COLO829 (cell line): ENCODE results near the gene HACD2.
"Not testable (repeated sequence)": the region's sequence is repeated elsewhere in the genome, so short reads cannot be mapped to it uniquely, and the experiment has no call there.

Experiments used
- DNase-seq: peaks from one replicate; pipeline ENCODE4 v3.0.0; 2012; ENCODE audit warnings: low spot score

The HACD2 gene

DNA sequence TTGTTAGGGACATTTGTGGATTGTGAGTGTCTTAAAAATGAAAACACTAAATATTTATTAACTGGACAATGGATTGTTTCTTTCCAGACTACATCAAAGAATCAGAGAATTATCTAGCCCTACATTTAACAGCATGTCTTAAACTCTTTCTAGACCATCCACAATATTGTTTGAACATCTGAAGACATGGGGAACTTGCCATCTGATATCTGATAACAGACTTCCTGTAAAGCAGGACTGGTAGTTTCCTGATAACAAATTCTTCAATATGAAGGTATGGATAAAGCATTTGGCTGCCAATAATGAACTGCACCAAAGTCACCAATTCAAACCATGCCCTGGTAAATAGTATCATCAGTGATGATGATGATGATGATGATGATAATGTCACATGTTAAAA is 26.2 kb upstream of the HACD2 start:
- DNase-seq, result no peak

DNA sequence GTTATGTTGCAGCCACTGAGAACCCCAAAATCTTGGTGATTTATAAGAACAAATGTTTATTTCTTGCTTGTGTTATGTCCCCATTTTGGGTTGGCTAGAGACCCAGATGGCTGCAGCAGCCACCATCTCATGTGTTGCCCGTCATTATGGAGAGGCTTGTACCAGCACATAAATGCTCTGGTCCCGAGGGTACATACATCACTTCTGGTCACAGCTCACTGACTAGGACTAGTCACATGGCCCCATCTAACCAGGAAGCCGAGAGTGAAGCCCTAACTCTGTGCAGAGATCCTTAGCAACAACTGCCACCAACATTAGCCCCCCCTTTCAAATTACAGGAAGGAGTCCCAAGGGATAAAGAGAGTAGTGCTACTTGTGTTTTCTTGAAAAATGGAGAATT is 25.5 kb upstream of the HACD2 start:
- DNase-seq, result no peak

DNA sequence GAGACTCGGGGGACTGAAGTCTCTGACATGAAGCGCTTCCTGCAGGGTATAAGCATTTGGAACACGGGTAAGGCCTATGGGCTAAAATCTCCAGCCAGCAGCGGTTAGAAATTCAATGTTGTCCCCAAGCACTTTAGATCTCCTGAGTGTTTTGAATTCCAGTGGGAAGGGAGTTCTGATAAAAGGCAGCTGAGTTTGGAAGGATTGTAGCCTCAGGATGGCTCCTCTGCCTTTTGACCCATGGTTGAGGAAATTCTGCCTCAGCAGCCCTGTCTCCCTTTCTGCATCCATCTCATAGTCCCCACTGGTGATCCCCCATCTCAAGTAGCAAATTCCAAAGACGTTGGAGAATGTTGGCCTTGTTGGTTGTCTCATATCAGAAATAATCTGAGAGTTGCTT is 24.2 kb upstream of the HACD2 start:
- no peak for DNase-seq

DNA sequence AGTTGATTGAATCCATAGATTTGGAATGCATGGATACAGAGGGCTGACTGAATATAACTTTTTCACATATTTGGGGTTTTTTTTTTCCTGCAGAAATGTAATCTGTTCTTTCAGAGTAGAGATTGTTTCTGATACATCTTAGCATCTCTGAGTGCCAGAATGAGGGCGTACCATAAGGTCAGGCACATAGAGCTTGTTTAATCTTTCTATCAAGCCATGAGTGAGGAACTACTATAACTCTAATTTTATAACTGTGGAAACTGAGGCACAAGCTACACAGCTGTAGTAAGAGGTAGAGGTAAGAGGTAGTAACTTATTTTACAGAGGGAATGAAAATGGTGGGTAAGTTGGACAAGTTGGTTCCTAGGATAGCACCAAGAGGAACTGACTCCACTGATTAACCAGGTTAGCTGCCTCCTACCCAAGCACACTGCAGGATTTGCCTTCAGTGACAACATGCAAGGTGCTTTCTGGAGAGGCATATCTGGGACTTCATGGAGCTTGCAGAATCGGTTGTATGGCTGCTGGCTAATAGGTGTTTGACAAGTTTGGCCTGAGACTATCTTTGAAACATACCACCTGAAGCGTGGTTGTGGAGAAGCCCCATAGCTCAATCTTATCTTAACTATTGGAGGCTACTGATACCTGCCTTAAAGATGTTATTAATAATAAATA is 23.5 kb upstream of the HACD2 start:
- DNase-seq, result no peak

DNA sequence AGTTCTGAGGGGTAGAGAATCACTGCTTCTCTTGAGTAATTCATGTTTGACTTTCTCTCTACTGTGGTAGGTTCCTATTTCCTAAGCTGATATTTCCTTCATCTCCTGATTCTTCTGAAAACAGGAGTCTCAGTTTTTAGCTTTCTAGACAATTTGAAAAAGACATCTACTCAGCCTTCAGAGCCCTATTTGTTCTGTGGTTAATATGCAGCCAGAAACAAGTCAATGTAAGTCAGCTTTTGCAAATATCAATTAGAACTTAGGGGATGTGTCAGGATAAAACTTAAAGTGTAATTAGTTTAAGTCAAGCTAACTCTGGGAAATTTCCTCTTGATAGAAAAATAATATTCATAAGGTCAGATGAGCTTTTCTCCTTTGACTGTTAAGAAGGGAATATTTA is 21.7 kb upstream of the HACD2 start:
- no peak for DNase-seq

DNA sequence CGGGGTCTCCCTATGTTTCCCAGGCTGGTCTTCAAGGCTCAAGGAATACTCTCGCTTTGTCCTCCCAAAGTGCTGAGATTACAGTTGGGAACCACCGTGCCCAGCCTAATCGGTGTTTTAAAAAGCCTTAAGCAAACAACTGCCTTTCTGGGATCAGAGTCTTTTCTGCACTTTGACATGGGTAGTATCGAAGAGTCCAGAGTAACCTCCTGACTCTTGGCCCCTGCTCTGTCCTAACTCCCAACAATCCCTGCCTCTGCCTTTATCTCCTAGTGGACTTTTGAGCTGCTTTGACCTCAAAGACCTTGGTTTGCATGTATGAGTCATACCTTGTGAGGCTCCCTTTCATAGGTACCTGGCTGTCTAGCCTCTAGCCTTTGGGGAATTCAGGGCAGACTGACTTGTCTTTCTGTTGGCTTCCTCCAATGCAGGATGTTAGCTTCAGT is 21.0 kb upstream of the HACD2 start:
- peak; percentile 62 for DNase-seq

DNA sequence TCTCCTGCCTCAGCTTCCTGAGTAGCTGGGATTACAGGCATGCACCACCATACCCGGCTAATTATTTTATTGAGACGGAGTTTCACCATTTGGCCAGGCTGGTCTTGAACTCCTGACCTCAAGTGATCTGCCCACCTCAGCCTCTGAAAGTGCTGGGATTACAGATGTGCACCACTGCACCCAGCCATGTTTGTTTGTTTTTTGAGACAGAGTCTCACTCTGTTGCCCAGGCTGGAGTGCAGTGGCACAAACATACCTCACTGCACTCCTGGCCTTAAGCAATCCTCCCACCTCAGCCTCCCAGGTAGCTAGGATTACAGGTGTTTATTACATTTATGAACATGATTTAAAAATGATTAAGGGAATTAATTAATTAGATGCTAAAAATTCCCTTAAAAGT is 18.3 kb upstream of the HACD2 start:
- DNase-seq, result not testable (repeated sequence)

DNA sequence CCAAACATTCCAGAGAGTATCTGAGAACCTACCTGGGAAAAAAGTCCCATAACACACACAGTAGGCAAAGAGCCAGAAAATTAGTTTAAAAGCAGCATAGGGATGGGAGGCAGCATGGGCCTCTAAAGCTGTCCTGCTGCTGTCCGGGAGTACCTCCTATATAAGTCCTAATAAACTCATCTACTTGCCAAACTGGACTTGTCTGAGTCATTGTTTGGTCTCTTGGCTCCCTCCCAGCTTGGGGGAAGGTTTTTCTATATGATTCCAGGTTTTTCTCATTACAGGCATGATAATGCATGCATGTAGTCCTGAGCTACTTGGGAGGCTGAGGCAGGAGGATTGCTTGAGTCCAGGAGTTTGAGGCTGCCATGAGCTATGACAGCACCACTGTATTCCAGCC is 17.5 kb upstream of the HACD2 start:
- no peak for DNase-seq

DNA sequence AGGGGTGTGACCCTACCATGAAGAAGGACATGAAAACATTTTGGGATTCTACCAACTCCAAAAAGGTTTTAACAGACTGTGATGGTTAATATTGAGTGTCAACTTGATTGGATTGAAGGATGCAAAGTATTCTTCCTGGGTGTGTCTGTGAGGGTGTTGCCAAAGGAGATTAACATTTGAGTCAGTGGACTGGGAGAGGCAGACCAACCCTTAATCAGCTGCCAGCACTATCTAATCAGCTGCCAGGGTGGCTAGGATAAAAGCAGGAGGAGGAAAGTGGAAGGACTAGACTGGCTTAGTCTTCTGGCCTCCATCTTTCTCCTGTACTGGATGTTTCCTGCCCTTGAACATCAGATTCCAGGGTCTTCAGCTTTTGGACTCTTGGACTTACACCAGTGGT is 16.0 kb upstream of the HACD2 start:
- not testable (repeated sequence) for DNase-seq

DNA sequence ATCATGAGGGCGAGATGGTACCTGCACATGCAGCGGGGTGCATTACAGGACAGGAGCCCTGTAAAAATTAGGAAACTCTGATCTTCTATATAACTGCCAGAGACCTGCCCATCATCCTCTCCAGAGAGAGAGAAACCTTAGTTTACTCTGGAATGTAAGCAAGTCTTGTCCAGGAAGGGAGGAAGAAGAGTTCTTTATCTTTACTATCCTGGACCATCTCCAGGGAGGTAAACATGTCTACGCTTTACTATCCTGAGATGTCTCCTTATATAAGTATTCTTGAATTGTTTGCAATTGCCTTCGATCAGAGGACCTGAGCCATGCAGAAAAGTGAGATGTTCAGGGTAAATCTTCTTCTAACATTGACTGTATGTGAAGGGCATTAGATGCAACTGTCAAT is 12.7 kb upstream of the HACD2 start:
- no peak for DNase-seq

DNA sequence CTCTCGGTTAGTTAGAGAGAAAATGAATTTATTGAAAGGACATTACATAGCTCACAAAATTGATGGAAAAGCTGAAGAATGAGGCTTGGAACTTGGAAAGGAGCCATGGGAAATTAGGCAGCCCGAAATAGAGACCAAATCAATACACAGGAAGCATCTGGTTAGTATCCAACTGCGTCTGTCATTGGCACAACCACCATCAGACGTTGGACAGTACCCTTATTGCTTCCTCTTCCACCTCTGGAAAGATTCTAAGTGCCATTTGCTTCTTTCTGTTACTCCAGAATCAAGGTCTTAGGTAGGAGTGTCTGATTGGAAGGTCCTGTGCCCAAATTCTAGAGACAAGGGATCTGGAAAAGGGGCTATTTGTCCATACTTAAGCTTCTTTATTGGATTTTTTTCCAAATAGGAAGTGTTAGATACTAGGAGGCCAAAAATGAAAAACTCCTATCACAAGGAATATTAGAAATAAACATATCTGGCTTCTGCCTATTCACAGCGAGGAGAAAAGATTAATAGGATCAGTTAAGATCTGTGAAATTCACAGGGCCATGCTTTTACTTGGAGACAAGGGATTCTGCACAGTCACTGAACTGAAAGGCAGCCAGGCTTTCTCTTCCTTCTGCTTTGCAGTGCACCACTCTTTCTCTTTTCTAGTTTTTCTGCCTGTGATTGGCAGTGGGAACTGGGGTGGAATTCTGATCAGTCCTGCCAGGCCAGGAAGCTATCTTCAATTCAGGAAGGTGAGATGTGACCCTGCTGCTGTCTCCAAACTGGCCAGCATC is 10.7 kb upstream of the HACD2 start:
- no peak for DNase-seq

DNA sequence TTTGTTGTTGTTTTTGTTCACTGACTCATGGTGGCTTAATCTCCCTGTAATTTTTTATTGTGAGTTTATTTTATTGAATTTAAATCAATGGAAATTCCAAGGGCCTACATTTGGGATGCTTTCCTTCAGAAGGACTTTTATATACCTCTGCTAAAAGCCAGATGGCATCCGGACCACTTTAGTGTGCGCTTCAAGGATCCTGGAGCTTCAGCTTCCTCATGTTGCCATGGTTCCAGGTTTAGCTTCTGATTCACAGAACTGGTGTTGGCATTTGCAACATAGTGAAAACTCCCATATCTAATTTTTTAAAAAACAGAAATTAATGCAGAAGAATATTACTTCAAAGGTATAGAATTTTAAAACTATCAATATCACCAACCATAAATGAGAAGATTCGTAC is 8.5 kb upstream of the HACD2 start:
- DNase-seq, result no peak

DNA sequence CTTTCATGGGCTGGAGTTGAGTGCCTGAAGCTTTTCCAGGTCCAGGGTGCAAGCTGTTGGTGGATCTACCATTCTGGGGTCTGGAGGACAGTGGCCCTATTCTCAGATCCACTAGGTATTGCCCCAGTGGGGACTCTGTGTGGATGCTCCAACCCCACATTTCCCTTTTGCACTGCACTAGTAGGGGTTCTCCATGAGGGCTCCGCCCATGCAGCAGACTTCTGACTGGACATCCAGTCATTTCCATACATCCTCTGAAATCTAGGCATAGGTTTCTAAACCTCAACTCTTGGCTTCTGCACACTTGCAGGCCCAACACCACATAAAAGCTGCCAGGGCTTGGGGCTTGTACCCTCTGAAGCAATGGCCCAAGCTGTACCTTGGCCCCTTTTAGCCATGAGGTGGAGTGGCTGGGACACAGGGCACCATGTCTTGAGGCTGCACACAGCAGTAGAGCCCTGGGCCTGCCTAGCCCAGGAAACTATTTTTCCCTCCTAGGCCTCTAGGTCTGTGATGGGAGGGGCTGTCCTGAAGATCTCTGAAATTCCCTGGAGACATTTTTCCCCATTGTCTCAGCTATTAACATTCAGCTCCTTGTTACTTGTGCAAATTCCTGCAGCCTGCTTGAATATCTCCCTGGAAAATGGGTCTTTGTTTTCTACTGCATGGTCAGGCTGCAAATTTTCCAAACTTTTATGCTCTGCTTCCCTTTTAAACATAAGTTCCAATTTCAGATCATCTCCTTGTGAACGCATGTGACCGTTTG is 6.0 kb upstream of the HACD2 start:
- DNase-seq, result no peak

DNA sequence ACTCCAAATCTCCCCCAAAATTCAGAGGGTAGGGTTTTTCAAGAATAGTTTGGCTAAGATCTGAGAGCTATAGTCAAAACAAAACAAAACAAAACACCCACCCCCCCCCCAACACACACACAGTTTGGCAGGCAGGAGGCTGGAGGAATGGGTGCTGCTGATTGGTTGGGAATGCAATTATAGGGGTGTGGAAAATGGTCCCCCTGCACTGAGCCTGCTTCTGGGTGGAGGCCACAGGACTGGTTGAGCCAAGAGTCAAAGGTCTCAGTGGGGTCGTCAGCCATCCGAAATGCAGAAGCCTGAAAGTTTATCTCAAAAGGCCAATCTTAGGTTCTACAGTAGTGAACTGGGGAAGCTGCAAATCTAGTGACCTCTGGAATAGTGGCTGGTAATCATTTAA is 2.5 kb upstream of the HACD2 start:
- DNase-seq, result no peak

DNA sequence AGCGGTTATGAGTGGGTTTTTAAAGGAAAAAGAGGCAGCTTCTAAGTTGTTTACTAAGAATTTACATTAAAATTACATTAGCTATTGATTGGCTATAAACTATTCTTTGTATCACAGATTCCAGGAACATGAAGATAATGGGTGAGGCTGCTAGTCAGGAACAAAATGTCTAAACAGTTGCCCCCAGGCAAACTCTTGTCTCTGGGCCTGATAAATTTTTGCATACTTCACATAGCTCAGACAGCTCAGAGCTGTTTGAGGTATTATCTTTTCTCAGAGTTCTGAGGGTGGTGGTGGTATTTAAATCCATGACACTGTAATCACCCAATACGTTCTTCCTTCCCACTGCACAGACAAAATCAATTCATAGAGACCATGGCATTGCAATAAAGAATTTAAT is 2.1 kb upstream of the HACD2 start:
- DNase-seq, result no peak

DNA sequence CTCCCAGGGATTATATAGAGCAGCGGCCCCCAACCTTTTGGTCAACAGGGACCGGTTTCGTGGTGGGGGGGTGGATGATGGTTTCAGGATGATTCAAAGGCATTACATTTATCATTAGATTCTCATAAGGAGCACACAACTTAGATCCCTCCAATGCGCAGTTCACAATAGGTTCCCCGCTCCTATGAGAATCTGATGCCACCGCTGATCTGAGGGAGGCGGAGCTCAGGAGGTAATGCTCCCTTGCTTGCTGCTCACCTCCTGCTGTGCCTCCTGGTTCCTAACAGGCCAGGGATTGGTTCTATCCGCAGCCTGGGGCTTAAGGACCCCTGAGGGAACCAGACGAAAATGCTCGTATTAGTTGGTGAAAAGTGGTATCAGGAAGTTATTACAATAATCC is 1.3 kb upstream of the HACD2 start:
- no peak for DNase-seq

DNA sequence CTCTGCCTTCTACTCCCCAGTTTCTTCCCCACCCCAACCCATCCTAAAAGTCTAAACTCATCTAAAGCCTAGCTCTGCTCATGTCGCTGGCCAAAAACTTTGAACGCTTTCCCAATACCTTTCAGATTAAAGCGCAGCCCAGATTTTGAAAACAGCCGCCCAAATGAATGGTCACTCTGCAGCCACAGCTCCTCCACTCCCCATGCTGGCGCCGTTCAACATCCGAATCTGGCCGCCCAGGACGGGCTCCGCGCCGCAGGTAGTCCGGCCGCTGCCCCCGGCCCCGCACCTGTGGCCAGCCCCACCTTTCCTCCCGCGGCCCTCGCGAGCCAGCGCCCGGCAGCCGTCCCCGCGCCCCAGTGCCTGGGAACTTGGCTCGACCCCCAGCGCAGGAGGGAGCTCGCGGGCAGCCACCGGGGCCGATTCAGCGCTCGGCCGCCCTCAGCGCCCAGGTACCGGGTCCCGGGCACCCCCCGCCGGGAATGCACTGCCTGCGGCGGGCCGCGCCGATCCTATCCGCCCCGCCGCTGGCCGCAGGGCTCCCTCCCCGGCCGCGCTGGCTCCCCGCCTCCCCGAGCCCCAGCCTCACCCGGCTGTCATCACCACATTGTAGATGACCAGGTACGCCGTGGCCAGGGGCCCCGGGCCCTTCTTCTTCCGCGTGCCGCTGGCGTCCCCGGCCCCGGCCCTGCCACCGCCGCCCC is 417 bp downstream of the HACD2 start:
- no peak for DNase-seq

DNA sequence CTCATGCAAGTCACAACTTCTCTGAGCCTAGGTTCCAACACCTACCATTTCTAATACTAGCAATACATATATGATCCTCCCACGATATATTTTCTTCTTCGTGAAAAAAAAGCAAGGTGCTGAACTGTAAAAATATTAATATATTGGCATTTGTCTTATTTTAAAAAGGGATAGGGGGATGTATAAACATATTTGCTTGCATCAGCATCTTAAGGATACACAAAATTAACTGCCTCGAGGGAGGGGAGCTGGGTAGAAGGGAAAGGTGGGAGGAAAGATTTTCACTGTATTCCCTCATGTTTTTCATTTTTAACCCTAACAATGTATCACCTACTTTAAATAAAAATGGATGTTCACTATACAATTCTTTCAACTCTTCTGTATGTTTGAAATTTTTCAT is 1.3 kb downstream of the HACD2 start:
- DNase-seq, result no peak

DNA sequence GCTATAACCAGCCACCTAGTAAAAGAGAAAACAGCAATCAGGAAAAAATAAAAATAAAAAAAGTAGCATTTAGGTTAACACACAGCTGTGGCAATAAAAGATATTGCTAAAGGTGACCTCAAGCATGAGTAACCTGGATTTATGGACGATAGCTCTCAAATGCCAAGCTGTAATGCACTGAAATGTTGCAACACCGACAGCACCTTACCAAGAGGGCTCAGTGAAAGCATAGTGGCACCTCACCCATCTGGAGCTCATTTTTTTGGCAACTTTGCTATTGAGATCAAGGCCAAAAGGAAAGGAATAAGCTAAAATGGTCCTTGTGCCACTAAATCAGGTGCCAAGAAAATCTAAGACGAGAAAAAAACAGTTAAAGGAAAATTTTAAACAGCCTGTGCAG is 2.5 kb downstream of the HACD2 start:
- no peak for DNase-seq

DNA sequence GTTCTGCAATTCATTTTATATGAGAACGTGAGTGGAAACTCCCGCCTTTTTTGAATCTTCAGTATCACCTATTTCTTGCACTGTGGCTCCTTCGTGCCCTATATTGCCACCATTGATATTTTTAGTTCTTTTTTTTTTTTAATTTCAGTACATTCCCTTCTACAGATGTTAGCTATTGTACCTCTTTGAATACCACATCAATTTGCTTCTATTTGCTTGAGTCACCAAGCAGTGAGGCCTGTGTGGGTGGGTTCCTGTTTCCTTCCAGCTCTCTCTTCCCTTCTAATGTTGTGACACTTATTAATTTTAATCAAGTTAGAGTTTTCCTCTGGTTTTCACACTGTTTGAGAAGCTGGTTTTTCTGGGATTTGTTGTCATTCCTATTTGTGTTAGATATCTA is 8.7 kb downstream of the HACD2 start:
- DNase-seq, result no peak

DNA sequence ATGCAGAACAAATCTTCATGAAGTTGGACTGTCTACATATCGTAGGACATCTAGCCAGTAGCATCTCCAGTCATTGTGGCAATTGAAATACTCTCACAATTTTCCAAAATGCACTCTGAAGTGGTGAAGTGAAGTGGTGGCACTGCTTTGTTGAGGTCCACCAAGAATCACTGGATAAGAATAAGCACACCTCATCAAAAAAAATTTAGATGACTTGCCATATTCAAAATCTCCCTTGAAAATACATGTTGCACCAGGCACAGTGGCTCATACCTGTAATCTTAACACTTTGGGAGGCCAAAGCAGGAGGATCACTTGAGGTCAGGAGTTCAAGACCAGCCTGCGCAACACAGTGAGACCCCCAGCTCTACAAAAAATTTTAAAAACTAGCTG is 12.9 kb downstream of the HACD2 start:
- DNase-seq, result no peak

DNA sequence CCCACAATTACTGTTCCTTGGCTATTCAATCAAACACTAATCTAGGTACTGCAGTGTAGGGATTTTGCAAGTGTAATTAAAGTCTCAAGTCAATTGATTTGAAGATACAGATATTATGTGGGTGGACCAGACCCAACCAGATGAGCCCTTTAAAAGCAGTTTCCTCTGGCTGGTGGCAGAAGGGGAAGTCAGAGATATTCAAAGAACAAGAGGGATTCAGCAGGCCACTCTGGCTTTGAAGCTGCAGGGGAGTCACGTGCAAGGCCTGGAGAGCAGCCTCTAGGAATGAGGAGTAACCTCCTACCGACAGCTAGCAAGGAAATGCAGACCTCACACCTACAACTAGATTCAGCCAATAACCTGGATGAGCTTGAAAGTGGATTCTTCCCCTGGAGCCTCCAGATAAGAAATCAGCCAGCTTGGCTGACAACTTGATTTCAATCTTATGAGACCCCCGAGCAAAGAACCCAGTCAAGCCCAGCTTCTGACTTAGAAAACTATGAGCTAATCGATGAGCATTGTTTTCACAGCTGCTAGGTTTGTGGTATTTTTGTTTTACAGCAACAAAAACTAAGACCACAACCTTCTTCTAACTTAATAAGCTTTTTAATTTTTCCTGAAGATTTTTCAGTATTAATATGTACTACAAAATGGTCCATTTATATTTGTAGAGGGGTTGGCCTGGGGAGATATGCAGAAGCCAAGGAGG is 13.4 kb downstream of the HACD2 start:
- DNase-seq, result no peak
